GM18519 (cell line): ENCODE data around the gene CHST9.
"Not testable (repeated sequence)": the region's sequence is repeated elsewhere in the genome, so short reads cannot be mapped to it uniquely, and the experiment has no call there.

Experiments
- ATAC-seq: cut with Tn5 transposase; IDR thresholded peaks from one replicate; pipeline ENCODE4 v1.9.1; 2021; ENCODE audit warnings: mild to moderate bottlenecking, moderate library complexity; ENCODE audit not compliant: unreplicated experiment, low FRiP score

The CHST9 gene

GRCh38 chr18:26948703-26949102 is 236.4 kb downstream of the CHST9 start:
- no peak for ATAC-seq

- ATAC-seq = no peak
Measured at GRCh38 chr18:26943906-26944305, 241.2 kb downstream of the CHST9 start.

- no peak for ATAC-seq
Measured at GRCh38 chr18:26941584-26941983, 243.5 kb downstream of the CHST9 start.

GRCh38 chr18:26940744-26941398 is 244.2 kb downstream of the CHST9 start:
- no peak for ATAC-seq

- ATAC-seq = no peak
Measured at GRCh38 chr18:26931659-26932058, 253.4 kb downstream of the CHST9 start.

- no peak for ATAC-seq
Measured at GRCh38 chr18:26930630-26931029, 254.5 kb downstream of the CHST9 start.

GRCh38 chr18:26928670-26929313 is 256.3 kb downstream of the CHST9 start:
- ATAC-seq = no peak

- not testable (repeated sequence) for ATAC-seq
Measured at GRCh38 chr18:26927822-26928221, 257.3 kb downstream of the CHST9 start.

- no peak for ATAC-seq
Measured at GRCh38 chr18:26926066-26926675, 258.9 kb downstream of the CHST9 start.

- ATAC-seq = no peak
Measured at GRCh38 chr18:26925313-26925712, 259.8 kb downstream of the CHST9 start.

GRCh38 chr18:26922313-26922712 is 262.8 kb downstream of the CHST9 start:
- no peak for ATAC-seq

GRCh38 chr18:26920644-26921043 is 264.5 kb downstream of the CHST9 start:
- no peak for ATAC-seq

GRCh38 chr18:26919627-26920026 is 265.5 kb downstream of the CHST9 start:
- no peak for ATAC-seq

GRCh38 chr18:26919201-26919600 is 265.9 kb downstream of the CHST9 start:
- ATAC-seq = no peak

- ATAC-seq = no peak
Measured at GRCh38 chr18:26911840-26912239, 273.3 kb downstream of the CHST9 start.

- ATAC-seq = no peak
Measured at GRCh38 chr18:26909599-26910290, 275.4 kb downstream of the CHST9 start.

GRCh38 chr18:26908906-26909305 is 276.2 kb downstream of the CHST9 start:
- ATAC-seq = no peak

GRCh38 chr18:26902291-26902690 is 282.8 kb downstream of the CHST9 start:
- ATAC-seq = no peak

- no peak for ATAC-seq
Measured at GRCh38 chr18:26901020-26901419, 284.1 kb downstream of the CHST9 start.

- no peak for ATAC-seq
Measured at GRCh38 chr18:26894426-26894825, 290.7 kb downstream of the CHST9 start.

- no peak for ATAC-seq
Measured at GRCh38 chr18:26893996-26894395, 291.1 kb downstream of the CHST9 start.
